ENCODE measurements around the gene PPFIBP2. TPM values are rescaled to one million over a fixed set of nuclear protein-coding genes. Genes with fewer than 3 reads are reported as not detected.

Gene PPFIBP2
- 12.9 to 14.6 TPM (median 13.5 TPM) in 5 replicates for total RNA-seq (2022; extraction: Qiagen RNA extraction)

GRCh38 chr11:7513234-7514098 lies at the start of gene PPFIBP2:
Gene PPFIBP2, plus strand, starts transcription at chr11:7513999. Its CDS starts 35,477 bp downstream, at chr11:7549476.

GRCh38 chr11:7485186-7486097 lies 28.4 kb upstream of the PPFIBP2 start, which contains the start of gene OLFML1:
Gene OLFML1, plus strand, starts transcription at chr11:7485506. Its CDS starts 370 bp downstream, at chr11:7485876.

GRCh38 chr11:7672960-7673723 lies 159.3 kb downstream of the PPFIBP2 start, which contains the start of gene CYB5R2:
Gene CYB5R2, minus strand, starts transcription at chr11:7673500. Its CDS starts 675 bp downstream, at chr11:7672825.

Other genes starting within 250 kb of the PPFIBP2 start
- 0.03 TPM in 1 of 5 replicates, not detected in the others for gene OLFML1, start 28.5 kb upstream of the PPFIBP2 start, total RNA-seq (2022; extraction: Qiagen RNA extraction)
- gene CYB5R2, start 159.5 kb downstream of the PPFIBP2 start, total RNA-seq (2022; extraction: Qiagen RNA extraction), result 3.9 to 5.5 TPM (median 4.1 TPM) in 5 replicates
- gene OVCH2, start 192.5 kb downstream of the PPFIBP2 start, total RNA-seq (2022; extraction: Qiagen RNA extraction), result not detected in 5 replicates